Cardiac fibroblast (primary cell): Measurements from ENCODE around the gene UBAP2.

Experiments
- DNase-seq, 2 donors: peaks; one replicate each; pipeline versions ENCODE4 v3.0.0 to v3.0.0-alpha.2; 2010; ENCODE audit warnings: low read depth in 2 of 2
- H3K4me3 ChIP-seq, 2 donors: replicated peaks in 1 of 2; 1 replicate in 1 of 2; 2 replicates in 1 of 2; pipeline ENCODE4 v1.5.1; 2011; ENCODE audit warnings: low read depth in 2 of 2, low read length in 2 of 2, mild to moderate bottlenecking in 2 of 2, moderate library complexity in 1 of 2
- TF ChIP-seq, protein P1 (sequence below): IDR thresholded peaks from one replicate; pipeline ENCODE4 v1.5.1; 2011; ENCODE audit warnings: low read depth, mild to moderate bottlenecking, low read length, inconsistent platforms

The UBAP2 gene

DNA sequence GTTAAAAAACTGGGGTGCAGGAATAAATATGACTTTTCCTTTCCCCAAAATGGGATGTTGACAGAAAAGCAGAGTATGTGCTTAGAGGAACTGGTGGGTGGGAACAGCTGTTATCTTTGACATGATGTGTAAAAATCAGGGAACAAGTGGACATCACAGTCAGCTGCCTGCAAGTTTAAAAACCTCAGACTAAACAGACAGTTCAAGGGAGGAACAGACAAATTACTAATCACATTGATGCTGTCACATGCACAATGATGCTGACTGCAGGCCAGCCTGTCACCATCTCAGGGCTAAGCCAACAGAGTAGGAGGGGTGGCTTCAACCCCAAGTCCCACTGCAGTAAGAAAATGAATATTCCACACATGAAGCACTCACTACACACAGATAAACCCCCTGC lies 38.2 kb upstream of the UBAP2 start:
- no peak overlapping the region for H3K4me3 ChIP-seq
- DNase-seq: no peak
- TF ChIP-seq, protein P1, sequence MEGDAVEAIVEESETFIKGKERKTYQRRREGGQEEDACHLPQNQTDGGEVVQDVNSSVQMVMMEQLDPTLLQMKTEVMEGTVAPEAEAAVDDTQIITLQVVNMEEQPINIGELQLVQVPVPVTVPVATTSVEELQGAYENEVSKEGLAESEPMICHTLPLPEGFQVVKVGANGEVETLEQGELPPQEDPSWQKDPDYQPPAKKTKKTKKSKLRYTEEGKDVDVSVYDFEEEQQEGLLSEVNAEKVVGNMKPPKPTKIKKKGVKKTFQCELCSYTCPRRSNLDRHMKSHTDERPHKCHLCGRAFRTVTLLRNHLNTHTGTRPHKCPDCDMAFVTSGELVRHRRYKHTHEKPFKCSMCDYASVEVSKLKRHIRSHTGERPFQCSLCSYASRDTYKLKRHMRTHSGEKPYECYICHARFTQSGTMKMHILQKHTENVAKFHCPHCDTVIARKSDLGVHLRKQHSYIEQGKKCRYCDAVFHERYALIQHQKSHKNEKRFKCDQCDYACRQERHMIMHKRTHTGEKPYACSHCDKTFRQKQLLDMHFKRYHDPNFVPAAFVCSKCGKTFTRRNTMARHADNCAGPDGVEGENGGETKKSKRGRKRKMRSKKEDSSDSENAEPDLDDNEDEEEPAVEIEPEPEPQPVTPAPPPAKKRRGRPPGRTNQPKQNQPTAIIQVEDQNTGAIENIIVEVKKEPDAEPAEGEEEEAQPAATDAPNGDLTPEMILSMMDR: no peak

DNA sequence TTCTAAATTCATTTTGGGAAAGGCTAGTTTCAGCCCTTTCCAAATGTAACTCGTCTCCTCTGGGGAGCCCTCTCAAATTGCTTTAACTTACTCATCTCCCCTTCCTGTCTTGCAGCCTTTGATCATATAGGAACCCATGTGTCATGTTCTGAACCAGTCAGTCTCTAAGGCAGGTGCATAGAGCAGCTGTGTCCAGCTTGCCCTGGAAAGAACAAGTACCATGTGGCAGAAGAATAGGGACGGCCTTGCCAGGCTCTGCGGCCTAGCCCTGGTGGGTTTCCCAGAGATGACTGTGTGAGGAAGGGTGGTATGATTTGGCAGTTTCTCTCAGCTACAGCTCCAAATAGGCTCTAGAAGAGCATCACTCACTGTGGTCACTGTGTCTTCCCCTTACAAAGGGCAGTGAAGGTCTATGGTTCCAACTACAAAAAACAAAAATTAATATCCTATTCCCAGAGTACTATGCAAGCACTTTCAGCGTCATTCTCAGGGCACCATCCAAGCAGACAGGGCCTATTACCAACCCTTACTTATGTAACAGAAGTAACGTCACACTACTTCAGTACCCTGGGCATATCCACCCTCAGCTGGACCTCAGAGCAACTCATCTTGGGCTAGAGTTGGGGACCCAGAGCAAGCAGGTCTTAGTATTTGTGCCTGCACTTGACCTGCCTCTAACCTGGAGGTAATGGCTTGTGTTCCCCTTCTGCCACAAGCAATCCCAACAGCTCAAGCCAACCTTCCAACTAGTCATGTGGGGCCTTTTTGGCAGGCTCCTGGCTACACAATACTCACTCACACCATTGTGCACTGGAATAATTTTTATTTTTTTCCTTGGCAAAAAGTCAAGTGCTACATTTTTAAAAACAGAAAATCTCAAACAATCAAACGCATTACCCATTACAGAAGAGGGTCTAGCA lies 37.2 kb upstream of the UBAP2 start:
- DNase-seq: peak in 1 of 2 donors; percentile 20
- TF ChIP-seq, protein P1: no peak
- no peak overlapping the region for H3K4me3 ChIP-seq

DNA sequence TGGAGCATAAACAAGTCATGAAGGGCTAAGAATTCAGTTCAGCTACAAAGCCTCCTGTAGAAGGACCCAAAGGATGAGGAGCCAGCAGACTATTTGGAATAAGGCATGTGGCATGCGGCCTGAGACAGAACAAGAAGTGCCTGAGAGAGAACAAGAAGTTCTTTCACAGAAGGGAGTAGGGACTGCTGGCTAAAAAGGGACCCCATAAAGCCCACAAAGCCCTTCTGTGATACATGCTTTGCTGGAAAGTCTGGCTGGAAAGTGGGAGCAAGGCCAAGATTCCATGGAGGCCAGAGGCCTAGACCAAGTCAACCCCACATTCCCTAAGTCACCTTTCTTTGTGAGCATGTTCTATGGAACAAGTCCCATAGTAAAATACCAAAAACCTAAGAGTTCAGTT lies 35.9 kb upstream of the UBAP2 start:
- peak in 1 of 2 donors; percentile 41 for DNase-seq
- no peak overlapping the region for H3K4me3 ChIP-seq
- TF ChIP-seq, protein P1: no peak

DNA sequence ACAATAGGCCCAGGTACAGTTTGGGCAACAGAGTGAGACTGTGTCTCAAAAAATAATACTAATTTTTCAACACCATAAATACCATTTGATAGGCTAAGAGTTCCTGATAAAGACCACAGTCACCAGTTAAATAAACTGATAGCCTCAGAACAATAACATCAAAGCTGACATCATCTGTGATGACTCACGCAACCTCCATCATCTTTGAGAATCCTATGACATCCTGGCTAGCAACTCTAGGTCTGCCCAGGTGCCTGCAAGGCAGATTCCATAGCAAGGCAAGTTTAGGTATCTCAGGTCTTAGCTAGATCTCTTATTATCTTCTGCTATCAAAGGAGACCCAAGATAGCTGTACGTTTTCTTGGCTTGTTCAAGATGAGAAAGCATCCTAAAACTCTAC lies 30.5 kb upstream of the UBAP2 start:
- no peak overlapping the region for H3K4me3 ChIP-seq
- TF ChIP-seq, protein P1: no peak
- DNase-seq: peak in 1 of 2 donors; percentile 59

DNA sequence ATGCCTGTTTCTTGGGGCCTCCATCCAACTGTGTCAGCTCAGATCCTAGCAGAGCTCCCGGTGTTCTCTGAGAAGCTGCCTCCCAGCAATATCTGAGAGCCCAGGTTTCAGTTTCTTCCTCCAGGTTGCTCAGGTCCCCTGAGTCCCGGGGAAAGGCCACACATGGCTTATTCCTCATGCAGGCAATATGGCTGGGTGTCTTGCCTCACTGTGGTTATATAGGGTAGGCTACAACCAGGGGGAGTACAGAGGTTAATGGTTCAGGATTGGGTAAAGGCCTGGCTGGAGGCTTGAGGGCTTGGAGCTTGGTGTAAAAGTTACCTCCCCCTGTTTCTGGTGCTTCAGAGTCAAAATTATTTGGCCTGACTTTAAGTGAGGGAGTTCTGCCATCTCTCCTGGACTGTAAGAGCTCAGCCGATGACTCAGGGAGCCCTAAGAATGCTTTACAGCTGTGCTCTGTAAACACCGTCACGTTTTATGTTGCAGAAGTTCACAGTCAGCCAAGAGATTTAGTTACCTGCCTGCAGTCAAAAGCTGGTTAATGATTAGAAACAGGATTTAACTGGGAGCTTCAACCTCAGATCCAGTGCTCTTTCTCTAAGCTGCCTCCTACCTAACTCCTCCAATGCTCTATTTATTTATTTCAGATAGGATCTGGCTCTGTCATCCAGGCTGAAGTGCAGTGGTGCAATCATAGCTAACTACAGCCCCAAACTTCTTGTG lies 24.3 kb upstream of the UBAP2 start:
- H3K4me3 ChIP-seq: no peak overlapping the region
- peak; percentile 81 to 88 for DNase-seq
- TF ChIP-seq, protein P1: no peak

DNA sequence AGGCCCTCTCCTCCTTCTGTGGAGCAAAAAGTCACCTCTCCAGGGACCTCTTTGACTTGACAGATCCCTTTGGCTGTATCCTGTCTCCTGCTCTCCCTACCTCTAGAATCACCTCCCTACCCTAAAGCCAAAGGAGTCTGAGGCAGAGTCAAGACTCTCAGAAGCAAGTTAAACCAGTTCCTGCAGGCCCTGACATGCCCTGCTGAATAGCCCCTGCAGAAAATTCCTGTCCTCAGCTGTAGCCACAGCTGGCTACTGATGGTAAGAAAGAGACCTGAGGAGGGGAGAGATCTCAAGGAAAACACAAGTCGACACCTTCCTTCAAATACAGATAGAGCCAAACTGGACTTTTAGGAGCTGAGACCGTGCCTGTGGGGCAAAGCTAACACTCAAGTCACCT lies 23.7 kb upstream of the UBAP2 start:
- no peak for DNase-seq
- no peak overlapping the region for H3K4me3 ChIP-seq
- TF ChIP-seq, protein P1: no peak
